Measurements from ENCODE around the gene ZNF445. TPM values are rescaled to one million over a fixed set of nuclear protein-coding genes. Genes with fewer than 3 reads are reported as not detected.

The ZNF445 gene
- total and polyA plus RNA-seq, 9 of the 15 experiments (the other 6 are each of a cell fraction or from before 2014, with no cell fraction given), result 1.2 to 26.9 (median 10.6) TPM

- peaks cover 23 to 50% of the 10 kb centered on the region in 2 experiments for H3K4me1 ChIP-seq (replicated peaks in 1 of 2; ENCODE audit: control insufficient read depth in 2 of 2, insufficient read depth in 2 of 2, low read length in 2 of 2)
- peak; percentile 73 to 87 (median 79) for DNase-seq (ENCODE audit: extremely low read depth in 1 of 4, low spot score in 3 of 4)
- peak; percentile 85 for ATAC-seq
- H3K9me1 ChIP-seq (ENCODE audit: control insufficient read depth, insufficient read depth, low read length), result no peaks in the 10 kb centered on the region
- no peak overlapping the region for H3K4me3 ChIP-seq
- H2AFZ ChIP-seq (ENCODE audit: low read depth, low read length), result peak overlapping the region; percentile 30
- H4K20me1 ChIP-seq (replicated peaks; ENCODE audit: control insufficient read depth, insufficient read depth, low read length), result no peaks in the 10 kb centered on the region; the same call in 1 of the 2 replicates
- H3K79me2 ChIP-seq (ENCODE audit: control insufficient read depth, insufficient read depth, low read length), result peaks cover 79% of the 10 kb centered on the region
- H3K36me3 ChIP-seq (ENCODE audit: control insufficient read depth, insufficient read depth, low read length), result peaks cover 59% of the 10 kb centered on the region
- POLR2A ChIA-PET, result interaction anchor here (0.6 to 1.6 kb wide), 5 partner anchors 10 to 804 kb away, joined by 3 to 7 read pairs (median 4); no protein-coding TSS in a partner anchor
- no peaks in the 10 kb centered on the region for H3K9me3 ChIP-seq (replicated peaks; ENCODE audit: control insufficient read depth, insufficient read depth, low read depth, low read length)
- H3K9ac ChIP-seq (ENCODE audit: insufficient read depth in 1 of 2, low read depth in 2 of 2, low read length in 2 of 2), result peak overlapping the region in 1 of 2 experiments; percentile 38; a peak in 1 of 4 replicates
- 19% methylated on average over 10 of the region's 10 CpGs for WGBS (ENCODE audit: insufficient coverage, low coverage, missing lambda C conversion rate)
- H3K27ac ChIP-seq (ENCODE audit: extremely low read depth, low read depth, low read length), result peak overlapping the region; percentile 68
- no TSS peak for BruUV-seq (replicated peaks)
- FAIRE-seq, result peak; percentile 67
- in situ Hi-C loops (cut with MboI), result no loop called here
- intact Hi-C loops (cut with micrococcal nuclease), result no loop called here
- CTCF ChIA-PET (ENCODE audit: low intra/inter-chr PET ratio), result no interaction called here
- no peaks in the 10 kb centered on the region for H3K27me3 ChIP-seq (ENCODE audit: control insufficient read depth in 2 of 2, insufficient read depth in 2 of 2, low read length in 2 of 2)
- peak overlapping the region; percentile 64 for H3K4me2 ChIP-seq (ENCODE audit: insufficient read depth, low read length)
- TF ChIP-seq DMBX1 (CRISPR knock-in tag; IDR thresholded peaks at IDR 0.05; ENCODE audit: borderline replicate concordance) (no peak), COPS2 (conservative IDR thresholded peaks at IDR 0.05) (no peak), POLR2AphosphoS5 (IDR thresholded peaks at IDR 0.05; ENCODE audit: control insufficient read depth, insufficient read depth, low read depth, low read length) (no peak), ARID1B (IDR thresholded peaks at IDR 0.05) (peak; percentile 46), PPARD (CRISPR knock-in tag; IDR thresholded peaks at IDR 0.05) (no peak), POLR2B (IDR thresholded peaks at IDR 0.05; ENCODE audit: low read depth, partially characterized antibody) (no peak), EGR1 (conservative IDR thresholded peaks at IDR 0.05) (peak; percentile 54)
- TF ChIP-seq, protein P1, sequence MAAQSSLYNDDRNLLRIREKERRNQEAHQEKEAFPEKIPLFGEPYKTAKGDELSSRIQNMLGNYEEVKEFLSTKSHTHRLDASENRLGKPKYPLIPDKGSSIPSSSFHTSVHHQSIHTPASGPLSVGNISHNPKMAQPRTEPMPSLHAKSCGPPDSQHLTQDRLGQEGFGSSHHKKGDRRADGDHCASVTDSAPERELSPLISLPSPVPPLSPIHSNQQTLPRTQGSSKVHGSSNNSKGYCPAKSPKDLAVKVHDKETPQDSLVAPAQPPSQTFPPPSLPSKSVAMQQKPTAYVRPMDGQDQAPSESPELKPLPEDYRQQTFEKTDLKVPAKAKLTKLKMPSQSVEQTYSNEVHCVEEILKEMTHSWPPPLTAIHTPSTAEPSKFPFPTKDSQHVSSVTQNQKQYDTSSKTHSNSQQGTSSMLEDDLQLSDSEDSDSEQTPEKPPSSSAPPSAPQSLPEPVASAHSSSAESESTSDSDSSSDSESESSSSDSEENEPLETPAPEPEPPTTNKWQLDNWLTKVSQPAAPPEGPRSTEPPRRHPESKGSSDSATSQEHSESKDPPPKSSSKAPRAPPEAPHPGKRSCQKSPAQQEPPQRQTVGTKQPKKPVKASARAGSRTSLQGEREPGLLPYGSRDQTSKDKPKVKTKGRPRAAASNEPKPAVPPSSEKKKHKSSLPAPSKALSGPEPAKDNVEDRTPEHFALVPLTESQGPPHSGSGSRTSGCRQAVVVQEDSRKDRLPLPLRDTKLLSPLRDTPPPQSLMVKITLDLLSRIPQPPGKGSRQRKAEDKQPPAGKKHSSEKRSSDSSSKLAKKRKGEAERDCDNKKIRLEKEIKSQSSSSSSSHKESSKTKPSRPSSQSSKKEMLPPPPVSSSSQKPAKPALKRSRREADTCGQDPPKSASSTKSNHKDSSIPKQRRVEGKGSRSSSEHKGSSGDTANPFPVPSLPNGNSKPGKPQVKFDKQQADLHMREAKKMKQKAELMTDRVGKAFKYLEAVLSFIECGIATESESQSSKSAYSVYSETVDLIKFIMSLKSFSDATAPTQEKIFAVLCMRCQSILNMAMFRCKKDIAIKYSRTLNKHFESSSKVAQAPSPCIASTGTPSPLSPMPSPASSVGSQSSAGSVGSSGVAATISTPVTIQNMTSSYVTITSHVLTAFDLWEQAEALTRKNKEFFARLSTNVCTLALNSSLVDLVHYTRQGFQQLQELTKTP (IDR thresholded peaks at IDR 0.05; ENCODE audit: low read depth in 1 of 2, partially characterized antibody in 2 of 2), result peak in 1 of 2 experiments; percentile 30
- TF ChIP-seq, protein P2, sequence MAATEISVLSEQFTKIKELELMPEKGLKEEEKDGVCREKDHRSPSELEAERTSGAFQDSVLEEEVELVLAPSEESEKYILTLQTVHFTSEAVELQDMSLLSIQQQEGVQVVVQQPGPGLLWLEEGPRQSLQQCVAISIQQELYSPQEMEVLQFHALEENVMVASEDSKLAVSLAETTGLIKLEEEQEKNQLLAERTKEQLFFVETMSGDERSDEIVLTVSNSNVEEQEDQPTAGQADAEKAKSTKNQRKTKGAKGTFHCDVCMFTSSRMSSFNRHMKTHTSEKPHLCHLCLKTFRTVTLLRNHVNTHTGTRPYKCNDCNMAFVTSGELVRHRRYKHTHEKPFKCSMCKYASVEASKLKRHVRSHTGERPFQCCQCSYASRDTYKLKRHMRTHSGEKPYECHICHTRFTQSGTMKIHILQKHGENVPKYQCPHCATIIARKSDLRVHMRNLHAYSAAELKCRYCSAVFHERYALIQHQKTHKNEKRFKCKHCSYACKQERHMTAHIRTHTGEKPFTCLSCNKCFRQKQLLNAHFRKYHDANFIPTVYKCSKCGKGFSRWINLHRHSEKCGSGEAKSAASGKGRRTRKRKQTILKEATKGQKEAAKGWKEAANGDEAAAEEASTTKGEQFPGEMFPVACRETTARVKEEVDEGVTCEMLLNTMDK (IDR thresholded peaks at IDR 0.05; ENCODE audit: borderline replicate concordance, insufficient read depth, low read depth, low read length, poor library complexity, severe bottlenecking), result no peak
Measured at GRCh38 chr3:44468572-44469520, 8.6 kb downstream of the ZNF445 start.

All from K562 (cell line).